ENCODE measurements around the gene ADAT1. TPM values are rescaled to one million over a fixed set of nuclear protein-coding genes. Genes with fewer than 3 reads are reported as not detected.
"Not testable (repeated sequence)": the region's sequence is repeated elsewhere in the genome, so short reads cannot be mapped to it uniquely, and the experiment has no call there.

Gene ADAT1
- total RNA-seq, 1 experiment from 2014 or later, result 25.1 TPM

DNA sequence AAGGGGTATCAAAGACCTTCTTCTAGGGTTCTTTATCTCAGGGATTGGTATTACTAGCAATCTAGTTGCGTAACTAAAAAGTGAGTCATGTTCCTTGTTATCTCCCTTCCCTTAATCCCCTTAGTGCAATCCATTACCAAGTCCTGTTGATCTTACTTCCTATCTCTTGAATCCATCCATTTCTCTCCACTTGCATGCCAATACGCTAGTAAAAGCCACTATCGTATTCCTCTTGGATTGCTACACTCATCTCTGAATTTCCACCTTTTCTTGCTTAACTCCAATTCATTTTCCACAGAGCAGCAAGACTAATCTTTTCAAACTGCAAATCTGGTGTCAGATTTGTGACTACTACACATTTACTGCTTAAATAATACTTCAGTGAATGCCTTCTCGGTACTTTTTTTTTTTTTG is 1.8 kb upstream of the ADAT1 start:
- DNase-seq (ENCODE audit: low spot score), result no peak
- in situ Hi-C loops (cut with HindIII; ENCODE audit: low sequenced_read_pairs), result no loop called here

DNA sequence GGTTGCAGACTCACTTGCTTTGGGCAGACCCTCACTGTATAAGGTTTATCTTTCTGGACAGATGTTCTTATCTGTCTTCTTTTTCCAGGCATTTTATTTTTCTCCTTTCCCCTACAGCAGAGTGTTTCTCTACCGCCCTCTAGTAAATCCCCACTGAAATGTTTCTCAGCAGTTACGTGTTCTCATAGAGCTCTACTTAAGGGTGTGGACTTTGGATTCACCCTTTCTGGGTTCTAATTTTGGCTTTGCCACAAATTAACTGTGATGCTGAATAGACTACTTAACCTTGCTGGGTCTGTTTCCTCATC is 2.0 kb downstream of the ADAT1 start:
- in situ Hi-C loops (cut with HindIII; ENCODE audit: low sequenced_read_pairs), result no loop called here
- DNase-seq (ENCODE audit: low spot score), result peak; percentile 52

- in situ Hi-C loops (cut with HindIII; ENCODE audit: low sequenced_read_pairs), result no loop called here
These were observed 2.5 kb downstream of the ADAT1 start for GRCh38 chr16:75620326-75621169.

GRCh38 chr16:75618780-75619179 is 4.3 kb downstream of the ADAT1 start:
- in situ Hi-C loops (cut with HindIII; ENCODE audit: low sequenced_read_pairs), result no loop called here
- DNase-seq (ENCODE audit: low spot score), result no peak

More at GRCh38 chr16:75620326-75621169, 2.5 kb downstream of the ADAT1 start:
- DNase-seq (ENCODE audit: low spot score), result no peak

GRCh38 chr16:75617121-75617520 is 6.0 kb downstream of the ADAT1 start:
- no peak for DNase-seq (ENCODE audit: low spot score)
- in situ Hi-C loops (cut with HindIII; ENCODE audit: low sequenced_read_pairs), result no loop called here

DNA sequence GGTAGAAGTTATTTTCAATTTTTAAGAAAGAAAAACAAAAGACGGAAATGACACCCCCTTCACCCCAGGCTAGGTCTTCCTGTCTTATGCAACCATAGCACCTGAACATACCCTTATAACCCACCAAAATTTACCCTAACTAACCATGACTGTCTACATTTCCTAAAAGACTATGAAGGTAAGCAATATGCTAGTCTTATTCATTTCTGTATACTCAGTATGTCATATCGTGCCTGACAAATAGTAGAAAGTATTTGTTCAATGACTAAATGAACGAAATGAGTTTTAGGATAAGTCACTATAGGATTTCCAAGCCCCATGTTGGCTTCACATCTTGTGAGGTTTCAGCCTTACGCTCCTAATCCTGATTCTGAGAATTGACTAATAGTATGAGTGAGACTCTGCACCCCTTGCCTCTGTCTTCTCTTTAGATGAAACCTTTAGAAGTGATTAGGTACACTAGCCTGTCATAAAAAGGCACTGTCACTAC is 6.5 kb downstream of the ADAT1 start:
- in situ Hi-C loops (cut with HindIII; ENCODE audit: low sequenced_read_pairs), result no loop called here
- DNase-seq (ENCODE audit: low spot score), result no peak

DNA sequence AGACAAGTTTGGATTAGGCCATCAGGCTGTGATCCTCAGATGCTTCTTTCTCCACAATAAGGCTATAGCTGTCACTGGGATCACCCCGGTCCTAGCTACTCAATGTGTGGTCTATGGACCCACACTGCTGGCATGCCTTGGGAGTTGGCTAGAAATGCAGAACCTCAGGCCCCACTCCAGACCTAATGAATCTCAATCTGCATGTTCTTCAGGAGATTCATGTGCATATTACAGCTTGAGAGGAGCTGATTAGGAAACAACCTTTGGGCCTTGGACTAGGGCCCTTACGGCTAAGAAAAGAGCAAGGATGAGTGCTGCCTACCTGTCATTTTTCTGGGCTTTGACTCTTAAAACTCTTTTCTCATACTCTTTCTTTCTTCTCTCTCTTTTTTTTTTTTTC is 7.5 kb downstream of the ADAT1 start:
- in situ Hi-C loops (cut with HindIII; ENCODE audit: low sequenced_read_pairs), result no loop called here
- no peak for DNase-seq (ENCODE audit: low spot score)

DNA sequence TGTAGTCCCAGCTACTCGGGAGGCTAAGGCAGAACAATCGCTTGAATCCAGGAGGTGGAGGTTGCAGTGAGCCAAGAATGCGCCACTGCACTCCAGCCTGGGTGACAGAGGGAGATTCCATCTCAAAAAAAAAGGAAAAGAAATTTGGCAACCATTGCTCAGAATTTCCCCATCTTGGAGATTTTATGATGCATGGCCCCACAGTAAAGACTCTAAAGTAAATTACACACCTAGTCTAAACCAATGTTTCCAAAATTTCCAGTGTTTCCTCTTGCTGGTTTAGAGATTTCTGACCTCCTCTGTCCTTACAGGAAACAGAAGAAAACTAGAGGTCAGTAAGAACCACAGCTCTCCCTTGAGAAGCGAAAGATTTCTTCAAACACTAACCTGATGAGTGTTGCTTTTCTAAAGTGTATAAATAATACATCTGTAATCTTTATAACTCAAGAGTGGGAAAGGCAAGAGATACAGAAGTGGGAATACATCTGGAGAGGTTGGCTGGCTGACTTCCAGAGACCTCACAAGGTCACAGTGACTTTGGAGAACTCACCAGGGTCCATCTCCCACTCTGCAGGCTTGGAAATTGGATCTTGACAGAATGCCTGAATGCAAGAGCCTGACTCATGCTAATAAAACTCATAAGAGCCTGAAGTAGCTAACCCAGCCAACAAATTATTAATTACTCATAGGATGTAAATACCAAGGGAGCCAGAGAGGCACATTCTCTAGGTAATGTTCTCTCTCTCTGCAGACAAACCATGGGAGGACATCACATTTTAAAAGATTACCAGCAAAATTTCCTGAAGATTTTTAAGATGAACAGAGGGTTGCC is 8.8 kb downstream of the ADAT1 start:
- no peak for DNase-seq (ENCODE audit: low spot score)
- in situ Hi-C loops (cut with HindIII; ENCODE audit: low sequenced_read_pairs), result no loop called here

DNA sequence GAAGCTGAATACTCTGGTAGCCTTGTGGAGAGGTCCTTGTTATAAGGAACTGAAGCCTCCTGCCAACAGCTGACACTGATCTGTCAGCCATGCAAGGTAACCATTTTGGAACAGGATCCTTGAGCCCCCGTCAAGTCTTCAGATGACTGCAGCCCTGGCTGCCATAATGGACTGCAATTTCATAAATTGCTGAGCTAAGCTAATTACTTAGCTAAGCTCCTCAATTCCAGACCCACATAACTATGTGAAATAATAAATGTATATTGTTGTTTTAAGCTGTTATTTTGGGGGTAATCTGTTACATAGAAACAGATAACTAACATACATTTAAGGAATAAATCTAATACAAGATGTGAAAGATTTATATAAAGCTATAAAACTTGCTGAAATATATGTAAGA is 16.6 kb downstream of the ADAT1 start:
- DNase-seq (ENCODE audit: low spot score), result no peak
- in situ Hi-C loops (cut with HindIII; ENCODE audit: low sequenced_read_pairs), result no loop called here

- in situ Hi-C loops (cut with HindIII; ENCODE audit: low sequenced_read_pairs), result no loop called here
- no peak for DNase-seq (ENCODE audit: low spot score)
These were observed 19.8 kb downstream of the ADAT1 start for GRCh38 chr16:75603241-75603640.

- no peak for DNase-seq (ENCODE audit: low spot score)
- in situ Hi-C loops (cut with HindIII; ENCODE audit: low sequenced_read_pairs), result no loop called here
These were observed 23.4 kb downstream of the ADAT1 start for GRCh38 chr16:75599452-75600277.

DNA sequence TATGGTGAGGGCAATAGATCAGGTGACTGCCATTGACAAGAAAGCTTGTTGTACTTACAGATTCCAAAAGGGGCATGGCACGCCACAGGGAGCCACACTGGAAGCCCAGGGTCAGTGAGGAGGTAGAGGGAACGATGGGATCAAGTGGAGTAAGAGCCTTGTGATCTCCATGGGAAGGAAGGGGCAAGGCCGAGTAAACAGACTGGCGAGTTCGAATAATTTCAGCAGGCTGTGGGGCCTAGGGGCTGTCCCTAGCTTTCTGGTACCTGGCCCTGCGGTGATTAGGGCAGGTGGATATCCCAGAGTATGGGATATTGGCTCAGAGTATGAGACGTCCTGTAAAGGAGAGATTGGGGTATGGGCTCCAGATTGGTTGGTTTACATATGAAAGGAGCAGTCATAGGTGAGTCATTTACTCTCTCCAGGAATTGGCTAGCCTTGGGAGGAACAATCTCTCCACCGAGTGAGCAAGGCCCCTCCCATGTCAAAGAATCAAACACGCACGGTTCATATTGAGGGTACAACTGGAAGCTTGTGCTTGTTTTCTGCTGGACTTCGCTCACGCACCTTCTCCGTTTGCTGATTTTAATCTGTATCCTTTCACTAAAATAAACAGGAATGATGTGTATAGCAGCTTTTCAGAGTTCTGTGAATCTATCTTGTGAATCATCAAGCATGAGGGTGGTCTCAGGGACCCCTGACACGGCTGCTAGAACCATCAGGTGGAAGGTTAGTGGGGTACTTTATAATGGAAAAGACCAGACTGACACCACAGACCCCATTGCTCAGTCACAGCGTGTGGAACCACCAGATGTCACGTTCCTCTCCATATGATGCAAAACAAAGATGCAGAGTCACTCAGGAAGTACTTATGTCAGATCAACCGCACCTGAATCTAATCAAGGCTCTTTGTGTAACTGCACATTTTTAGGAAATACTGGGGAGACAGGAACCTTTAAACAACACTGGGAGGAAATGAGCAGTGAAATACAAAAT is 29.0 kb downstream of the ADAT1 start:
- DNase-seq (ENCODE audit: low spot score), result no peak
- in situ Hi-C loops (cut with HindIII; ENCODE audit: low sequenced_read_pairs), result no loop called here

DNA sequence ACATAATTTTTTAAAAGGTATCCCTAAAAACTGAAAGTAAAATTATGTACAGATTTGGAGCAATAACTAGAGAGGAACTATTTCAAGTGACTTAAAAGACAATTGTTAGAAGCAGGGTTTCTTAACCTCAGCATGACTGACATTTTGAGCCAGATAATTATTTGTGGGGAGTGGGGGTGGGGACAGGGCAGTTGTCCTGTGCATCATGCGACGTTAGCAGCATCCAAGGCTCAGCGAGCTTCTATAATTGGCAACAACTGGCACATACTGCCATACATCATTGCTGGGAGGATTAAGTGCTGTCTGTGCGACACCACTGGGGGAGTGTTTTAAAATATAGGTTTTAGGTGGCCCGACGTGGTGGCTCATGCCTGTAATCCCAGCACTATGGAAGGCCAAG is 29.8 kb downstream of the ADAT1 start:
- DNase-seq (ENCODE audit: low spot score), result no peak
- in situ Hi-C loops (cut with HindIII; ENCODE audit: low sequenced_read_pairs), result no loop called here

DNA sequence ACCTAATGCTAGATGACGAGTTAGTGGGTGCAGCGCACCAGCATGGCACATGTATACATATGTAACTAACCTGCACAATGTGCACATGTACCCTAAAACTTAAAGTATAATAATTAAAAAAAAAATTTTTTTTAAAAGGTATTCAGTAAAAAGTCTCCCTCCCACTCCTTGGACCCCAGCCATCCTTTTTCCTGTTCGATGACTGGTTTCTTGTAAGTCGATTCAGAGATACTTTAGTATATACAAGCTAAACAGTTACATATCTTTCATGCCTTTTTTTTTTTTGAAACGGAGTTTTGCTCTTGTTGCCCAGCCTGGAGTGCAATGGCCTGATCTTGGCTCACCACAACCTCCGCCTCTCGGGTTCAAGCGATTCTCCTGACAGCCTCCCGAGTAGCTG is 31.2 kb downstream of the ADAT1 start:
- DNase-seq (ENCODE audit: low spot score); in situ Hi-C loops (cut with HindIII; ENCODE audit: low sequenced_read_pairs): not testable (repeated sequence)

DNA sequence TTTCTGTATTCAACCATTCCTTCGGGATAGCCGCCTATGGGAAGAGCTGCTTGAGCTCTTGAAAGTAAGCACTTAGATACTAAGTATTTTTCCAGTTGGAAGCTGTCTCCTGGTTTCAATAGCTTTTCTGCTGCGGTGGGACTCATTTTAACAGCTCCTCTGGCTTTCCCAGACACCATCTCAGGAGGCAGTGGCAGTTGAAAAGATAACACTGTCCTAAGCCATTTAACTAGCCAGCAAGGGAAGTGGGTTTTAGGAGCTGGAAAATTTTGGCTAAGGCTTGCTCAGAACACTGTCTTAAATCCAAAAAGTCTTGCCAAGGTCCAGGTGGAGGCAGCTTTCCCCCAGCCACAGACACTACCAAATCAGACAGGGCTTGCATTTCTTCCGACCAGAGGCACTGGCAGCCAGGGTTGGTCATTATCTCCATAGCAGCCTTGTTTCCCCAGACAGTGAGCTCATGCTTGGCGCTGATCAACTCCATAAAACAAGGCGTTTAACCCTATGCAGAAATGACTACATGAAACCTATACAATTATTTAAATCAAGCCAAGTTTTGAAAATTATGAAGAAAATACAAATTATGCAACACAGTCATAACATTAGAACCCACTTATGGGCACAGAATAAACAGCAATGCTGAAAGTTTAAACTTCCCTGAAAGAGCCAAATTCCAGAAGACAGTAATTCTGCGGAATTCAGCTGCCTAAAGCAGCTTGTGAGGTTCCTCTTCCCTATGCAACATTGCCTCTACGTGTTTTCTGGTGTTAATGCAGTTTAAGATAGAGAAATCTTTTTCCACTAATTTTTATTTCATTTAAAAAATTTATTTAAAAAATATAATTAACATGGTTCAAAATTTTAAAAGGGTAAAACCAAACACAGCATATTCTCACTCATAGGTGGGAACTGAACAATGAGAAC is 31.9 kb downstream of the ADAT1 start:
- in situ Hi-C loops (cut with HindIII; ENCODE audit: low sequenced_read_pairs), result no loop called here
- DNase-seq (ENCODE audit: low spot score), result no peak

- in situ Hi-C loops (cut with HindIII; ENCODE audit: low sequenced_read_pairs), result no loop called here
- DNase-seq (ENCODE audit: low spot score), result no peak
These were observed 33.8 kb downstream of the ADAT1 start for GRCh38 chr16:75589306-75589705.

- in situ Hi-C loops (cut with HindIII; ENCODE audit: low sequenced_read_pairs), result no loop called here
- no peak for DNase-seq (ENCODE audit: low spot score)
These were observed 34.4 kb downstream of the ADAT1 start for GRCh38 chr16:75588716-75589115.
